Stimulated activated CD4-positive, alpha-beta T cell treated with anti-CD3 and anti-CD28 coated beads, TNF-alpha, amount 100 ng/mL, for 48 hours (primary cell): ENCODE measurements around the gene ABCB9.

Experiments
- DNase-seq, 3 donors: peaks; one replicate each; pipeline ENCODE4 v3.0.0-alpha.2; 2020; ENCODE audit warnings: low read depth in 3 of 3

ABCB9 gene

DNA sequence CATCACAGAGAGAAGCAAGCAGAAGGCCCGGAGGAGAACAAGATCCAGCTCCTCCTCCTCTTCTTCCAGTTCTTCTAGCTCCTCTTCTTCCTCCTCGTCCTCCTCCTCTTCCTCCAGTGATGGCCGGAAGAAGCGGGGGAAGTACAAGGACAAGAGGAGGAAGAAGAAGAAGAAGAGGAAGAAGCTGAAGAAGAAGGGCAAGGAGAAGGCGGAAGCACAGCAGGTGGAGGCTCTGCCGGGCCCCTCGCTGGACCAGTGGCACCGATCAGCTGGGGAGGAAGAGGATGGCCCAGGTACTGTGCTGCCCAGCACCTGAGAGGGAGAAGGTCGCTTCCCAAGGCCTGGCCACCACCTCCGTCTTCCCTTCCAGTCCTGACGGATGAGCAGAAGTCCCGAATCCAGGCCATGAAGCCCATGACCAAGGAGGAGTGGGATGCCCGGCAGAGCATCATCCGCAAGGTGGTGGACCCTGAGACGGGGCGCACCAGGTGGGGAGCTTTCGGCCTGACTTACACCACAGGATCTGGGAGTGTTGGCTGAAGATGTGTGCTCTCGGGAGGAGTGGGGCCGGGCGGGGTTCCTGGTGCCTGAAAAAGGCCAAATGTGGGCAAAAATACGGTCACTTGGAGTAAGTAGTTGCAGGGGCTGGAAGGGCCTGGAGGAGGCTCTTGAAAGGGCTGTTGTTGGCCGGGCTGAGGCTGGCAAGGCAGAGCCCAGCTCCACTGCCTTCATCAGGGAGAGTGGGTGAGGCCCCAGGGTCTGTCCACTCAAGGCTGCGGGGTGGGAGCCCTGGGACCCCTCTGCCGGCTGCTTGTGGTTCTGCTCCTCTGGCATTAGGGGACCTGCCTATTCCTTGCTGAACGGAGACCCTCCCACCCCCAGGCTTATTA, 15.6 kb upstream of the ABCB9 start:
- no peak for DNase-seq

DNA sequence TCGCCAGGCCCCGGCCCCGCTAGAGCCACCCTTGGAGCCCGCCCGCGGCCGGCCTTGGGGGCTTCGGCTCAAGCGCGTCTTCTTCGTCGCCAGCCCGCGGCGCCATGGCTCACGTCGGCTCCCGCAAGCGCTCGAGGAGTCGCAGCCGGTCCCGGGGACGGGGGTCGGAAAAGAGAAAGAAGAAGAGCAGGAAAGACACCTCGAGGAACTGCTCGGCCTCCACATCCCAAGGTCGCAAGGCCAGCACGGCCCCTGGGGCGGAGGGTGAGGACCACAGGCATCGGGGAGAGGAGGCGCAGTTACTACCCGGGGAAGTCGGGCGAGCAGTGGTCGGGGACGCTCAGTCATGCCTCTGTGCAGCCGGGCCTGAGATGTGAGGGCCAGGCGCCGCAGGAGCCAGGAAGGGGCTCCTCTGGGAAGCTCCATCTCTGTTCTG, 14.8 kb upstream of the ABCB9 start:
- no peak for DNase-seq

DNA sequence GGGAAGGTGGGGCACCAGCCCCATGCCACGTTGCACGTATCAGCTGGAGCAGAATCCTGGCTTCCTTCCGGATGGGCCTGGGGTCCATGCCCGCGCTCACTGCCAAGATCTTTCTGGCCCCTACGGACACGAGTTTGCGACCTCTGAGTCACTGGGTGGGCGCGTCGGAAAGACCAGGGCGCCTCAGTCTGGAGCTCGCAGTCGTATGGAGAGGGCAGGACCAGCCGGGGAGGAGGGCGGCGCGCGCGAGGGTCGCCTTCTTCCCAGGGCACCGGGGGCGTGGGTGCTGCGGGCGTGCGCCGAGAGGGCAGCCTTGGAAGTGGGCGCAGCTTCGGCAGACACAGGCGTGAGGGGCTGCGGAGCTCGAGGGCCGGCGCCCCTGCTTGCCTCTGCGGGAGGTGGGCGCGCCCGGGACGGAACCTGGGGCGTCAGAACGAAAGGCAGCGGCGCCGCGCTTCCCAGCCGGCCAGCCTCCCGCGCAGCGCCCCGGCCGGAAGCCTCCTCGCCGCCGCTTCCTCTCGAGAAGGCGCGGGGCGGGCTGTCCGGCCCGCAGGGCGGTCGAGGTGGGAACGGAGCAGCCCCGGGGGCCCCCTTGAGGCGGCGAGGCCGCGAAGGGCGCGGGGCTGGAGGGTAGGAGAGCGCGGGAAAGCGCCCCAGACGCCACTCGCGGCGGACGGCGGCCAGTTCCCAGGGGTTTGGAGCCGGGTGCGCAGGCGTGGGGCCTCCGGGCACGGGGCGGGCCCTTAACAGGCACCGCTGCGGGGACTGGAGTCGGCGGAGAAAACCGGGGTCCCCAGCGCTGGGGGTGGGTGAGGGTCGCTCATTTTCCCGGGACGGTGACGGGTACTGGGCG, 14.1 kb upstream of the ABCB9 start, which contains the start of gene ARL6IP4:
Gene ARL6IP4, plus strand, starts transcription at position 499 of the 853 bp plus-strand sequence. CDS start 459 bp downstream, outside the sequence.
- DNase-seq = peak; percentile 35 to 63 (median 39)

DNA sequence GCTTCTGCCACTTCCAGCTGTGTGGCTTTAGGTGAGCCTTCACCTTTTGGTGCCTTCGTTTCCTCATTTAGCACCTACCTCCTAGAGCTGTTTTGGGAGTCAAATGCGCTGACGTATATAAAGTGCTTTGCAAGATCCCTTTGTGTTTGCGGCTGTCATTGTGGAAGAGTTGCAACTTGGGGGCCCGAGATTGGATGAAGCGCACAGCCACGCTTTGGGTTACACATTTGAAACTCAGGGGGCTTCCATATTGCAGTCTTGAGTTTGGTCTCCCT, 13.6 kb upstream of the ABCB9 start:
- DNase-seq = no peak

DNA sequence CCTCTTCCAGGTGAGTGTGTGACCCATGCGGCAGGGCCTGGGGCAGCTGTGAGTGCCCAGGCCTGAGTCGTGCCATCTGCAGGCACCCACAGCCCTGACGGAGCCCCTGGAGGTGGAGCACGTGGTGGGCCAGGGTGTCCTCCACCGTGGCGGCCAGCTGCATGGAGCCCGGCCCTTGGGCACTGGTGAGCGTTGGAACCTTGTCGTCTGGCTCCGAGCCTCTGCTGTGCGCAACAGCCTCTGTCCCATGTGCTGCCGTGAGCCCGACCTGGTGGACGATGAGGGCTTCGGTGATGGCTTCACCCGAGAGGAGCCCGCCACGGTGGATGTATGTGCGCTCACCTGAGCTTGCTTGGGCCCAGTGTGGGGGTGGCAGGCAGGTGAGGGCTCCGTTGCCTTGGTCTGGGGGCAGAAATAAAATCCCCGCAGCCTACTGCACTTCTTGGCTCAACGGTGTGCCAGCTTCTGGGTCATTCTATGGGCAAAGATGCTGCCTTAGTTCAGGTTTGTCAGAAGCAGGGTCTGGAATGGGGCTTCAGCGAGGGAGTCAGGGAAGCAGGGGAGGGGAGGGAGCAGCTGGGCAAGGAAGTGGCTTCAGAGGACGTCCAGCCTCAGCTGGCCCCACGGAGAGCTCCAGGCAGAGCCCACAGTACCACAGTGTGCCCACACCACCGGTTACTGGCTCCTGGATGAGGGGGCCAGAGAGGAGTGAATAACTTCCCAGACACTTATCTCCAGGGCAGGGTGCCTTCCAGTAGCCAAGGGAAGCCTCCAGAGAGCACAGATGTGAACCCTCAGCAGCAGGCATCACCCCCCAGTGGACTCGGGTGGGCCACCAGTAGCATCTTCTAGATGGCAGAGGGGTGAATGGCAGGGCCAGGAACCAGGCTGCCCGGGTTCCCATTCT, 13.0 kb upstream of the ABCB9 start:
- DNase-seq = no peak

DNA sequence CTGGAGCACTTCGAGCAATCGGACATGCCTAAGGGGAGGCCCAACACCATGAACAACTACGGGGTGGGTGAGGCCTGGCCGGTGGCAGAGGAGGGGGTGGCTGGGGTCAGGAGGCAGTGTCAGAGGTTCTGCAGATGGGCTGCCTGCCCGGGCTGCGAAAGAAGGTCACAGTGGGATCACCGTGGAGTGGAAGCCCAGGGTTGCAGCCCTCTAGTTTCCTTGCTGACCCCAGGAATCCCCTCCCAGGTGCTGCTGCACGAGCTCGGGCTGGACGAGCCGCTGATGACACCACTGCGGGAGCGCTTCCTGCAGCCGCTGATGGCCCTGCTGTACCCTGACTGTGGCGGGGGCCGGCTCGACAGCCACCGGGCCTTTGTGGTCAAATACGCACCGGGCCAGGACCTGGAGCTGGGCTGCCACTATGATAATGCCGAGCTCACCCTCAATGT, 12.3 kb upstream of the ABCB9 start:
- no peak for DNase-seq

DNA sequence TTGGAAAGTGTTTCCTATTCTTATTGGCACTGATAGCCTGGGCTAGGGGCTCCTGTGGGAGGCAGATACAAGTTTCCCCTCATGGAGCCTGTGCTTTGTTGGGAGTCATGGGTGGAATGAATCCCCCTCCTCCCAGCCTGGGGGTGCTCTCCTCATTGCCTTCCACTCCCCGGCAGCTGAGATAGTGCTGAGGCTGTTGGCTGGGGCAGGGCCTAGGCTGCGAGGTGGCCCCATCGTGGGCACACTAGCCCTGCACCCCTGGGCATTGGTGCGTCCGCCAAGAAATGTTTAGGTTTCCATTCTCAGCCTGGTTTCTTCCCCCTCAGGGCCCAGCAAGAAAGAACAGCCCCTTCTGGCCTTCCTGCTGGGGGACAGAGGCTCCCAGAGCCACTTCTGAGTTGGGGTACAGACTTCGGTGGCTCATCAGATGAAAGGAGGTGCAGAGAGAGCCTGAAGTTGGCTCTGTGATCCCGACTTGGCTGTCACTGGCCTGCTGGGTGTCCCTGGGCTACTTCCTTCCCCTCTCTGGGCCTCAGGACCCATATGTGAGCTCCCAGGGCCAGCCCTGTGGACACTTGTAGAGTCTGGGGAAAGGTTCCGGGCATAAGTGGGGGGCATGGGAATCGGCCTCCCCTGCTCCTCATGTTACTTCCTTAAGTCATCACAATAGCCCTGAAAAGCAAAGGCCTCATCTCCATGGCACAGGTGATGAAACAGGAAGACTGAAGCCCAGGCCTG, 11.6 kb upstream of the ABCB9 start:
- DNase-seq = no peak

DNA sequence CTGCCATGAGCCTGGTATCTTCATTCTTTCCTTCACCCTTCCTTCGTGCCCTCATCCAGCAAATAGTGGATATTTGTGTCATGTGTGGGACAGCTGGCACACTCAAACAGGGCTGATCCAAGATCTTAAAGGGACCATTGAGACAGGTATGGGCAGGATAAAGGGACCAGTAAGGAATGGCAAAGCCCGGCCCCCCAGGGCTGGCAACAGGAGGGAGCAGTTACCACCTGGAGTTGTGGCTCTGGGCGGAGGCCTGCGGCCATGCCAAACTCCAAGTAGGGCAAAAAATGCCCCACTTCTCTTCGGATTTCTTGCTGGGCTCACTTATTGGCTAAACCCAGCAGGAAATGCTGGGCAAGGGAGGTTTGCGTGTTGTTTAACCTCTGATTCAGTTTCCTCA, 10.9 kb upstream of the ABCB9 start:
- DNase-seq = no peak

DNA sequence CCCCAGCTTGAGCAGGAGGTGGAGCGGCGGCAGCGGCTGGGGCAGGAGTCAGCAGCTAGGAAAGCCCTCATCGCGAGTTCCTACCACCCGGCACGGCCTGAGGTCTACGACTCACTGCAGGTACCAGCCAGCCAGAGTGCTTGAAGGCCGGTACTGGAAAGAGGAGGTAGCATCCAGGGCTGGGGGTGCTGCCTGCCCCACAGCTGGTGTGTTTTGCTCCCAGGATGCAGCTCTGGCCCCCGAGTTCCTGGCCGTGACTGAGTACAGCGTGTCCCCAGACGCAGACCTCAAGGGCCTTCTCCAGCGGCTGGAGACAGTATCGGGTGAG, 10.3 kb upstream of the ABCB9 start:
- DNase-seq = no peak

DNA sequence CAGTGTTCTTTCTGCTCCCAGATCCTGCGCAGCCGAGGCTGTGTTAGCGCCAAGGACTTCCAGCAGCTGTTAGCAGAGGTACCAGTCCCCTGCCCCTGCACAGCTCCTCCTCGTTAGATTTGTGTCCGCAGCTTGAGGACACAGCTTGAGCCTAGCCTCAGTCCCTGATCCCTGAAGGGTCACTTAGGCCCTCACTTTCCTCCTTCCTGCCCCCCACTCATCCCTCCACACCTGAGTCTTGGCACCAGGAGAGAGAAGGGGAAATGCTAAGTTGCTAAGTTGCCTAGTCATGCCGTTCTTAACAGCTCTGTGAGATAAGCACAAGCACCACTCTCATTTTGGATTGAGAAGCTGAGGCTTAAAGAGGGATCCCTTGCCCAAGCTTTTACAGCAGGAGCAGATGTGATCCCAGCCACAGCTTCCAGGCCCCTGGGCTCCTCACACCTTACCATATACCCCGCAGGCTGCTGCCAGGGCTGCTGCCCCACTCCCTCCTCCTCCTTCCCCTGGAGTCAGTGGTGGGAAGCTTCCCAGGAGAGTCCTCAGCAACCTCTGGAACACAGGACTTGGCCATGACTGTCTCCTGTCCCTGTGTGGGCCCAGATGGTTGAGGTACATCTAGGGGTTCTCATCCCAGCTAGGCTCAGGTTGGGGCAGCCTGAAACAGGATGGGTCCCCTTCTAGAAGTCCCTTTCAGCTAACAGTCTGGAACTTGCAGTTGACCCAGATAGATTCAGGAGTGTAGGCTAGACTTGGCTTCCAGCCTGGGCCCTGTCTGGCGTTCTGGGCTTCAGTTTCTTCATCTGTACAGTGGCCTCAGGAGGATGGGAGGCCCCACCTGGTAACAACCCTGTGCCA, 9.8 kb upstream of the ABCB9 start:
- DNase-seq = no peak

DNA sequence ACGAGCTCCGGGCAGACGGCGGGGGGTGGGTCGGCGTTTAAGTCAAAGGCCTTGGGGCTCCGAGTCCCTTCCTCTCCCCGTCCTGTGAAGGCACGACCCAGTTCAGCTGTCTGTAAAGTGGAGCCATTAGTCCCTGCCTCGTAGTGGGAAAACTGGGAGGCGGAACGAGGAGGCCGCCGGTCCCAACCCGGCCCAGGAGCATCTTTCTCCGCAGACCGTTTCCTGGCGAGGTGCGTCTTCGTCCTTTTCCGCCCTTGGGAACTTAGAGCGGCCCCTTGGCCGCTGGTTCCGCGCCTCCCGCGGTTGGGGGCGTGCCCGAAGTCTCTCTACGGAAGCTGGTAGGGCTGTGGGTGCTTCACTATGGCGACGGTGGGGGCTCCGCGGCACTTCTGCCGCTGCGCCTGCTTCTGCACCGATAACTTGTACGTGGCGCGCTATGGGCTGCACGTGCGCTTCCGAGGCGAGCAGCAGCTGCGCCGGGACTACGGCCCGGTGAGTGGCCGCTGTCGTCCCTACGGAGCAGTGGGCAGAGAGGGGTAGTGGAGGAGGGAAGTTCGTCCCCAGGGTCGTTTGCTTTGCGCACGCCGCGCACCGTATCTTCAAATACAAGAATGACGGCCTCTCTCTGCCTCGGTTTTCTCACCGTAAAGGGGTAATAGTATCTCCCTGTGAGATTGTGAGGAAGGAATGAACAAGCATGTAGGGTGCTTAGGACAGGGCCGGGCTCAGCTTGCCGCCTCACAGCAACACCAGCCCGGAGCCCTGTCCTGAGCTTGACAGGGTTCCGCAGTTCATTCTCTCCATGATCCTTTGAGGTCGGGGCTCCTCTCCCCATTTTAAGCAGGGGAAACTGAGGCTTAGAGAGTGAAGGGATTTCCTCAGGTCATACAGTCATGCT, 8.9 kb upstream of the ABCB9 start, which contains the start of gene OGFOD2:
Gene OGFOD2, plus strand, starts transcription at position 353 of the 898 bp plus-strand sequence. Its CDS starts 8 bp downstream, at position 361.
- peak; percentile 88 to 92 (median 91) for DNase-seq

DNA sequence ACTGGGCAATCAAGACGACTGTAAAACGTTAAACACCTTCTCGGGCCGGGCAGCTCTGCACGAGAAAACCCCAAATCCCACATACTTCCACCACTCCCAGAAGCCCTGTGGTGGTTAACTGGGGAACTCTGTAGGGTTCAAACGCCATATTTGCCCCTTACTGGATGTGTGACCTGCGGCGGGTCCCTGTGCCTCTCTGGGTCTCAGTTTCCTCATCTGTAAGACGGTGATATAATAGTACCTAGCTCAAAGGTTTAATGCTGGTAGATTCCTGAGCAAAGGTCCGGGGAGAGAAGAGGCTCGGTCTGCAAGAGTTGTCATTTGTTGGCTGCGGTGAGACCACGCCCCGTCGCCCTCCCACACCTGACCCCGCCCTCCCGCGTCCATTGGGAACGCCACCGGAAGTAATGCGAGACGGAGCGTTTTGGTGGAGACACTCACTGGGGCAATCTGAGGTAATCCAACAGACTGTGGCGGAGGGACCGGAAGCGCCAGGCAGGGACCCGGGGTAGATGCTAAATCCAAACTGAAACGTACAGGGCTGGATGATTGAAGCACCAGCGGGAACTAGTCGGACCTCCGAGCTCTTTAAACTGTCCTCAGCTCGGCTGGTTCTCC, 8.1 kb upstream of the ABCB9 start:
- DNase-seq = peak; percentile 98

DNA sequence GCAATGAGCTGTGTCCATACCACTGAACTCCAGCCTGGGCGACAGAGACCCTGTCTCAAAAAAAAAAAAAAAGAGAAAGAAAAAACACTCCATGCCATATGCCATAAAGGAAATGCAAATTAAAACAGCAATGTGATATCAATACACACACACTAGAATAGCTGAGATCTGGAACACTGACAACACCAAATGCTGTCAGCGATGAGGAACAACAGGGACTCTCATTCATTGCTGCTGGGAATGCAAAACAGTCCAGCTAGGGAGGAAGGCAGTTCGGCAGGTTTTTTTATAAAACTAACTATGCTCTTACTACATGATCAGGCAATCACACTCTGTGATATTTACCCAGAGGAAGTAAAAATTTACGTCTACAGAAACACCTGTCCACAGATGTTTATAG, 3.4 kb upstream of the ABCB9 start:
- DNase-seq = no peak

DNA sequence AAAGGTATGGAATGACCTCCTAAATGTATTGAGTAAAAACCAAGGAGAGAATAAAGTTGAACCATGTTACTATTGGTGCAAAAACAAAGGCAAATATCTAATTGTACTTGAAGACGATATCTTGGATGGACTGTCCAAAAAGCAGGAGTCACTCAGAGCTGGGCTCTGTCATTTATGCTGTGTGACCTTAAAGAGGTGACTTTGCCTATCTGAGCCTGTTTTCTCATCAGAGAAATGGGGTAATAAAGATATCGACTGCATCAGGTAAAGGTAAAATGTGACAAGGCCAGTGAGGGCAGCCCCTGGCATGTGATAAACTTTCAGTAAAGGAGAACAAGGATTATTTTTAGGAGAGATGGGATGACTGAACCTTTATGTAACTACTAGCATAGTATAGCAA, 1.8 kb upstream of the ABCB9 start:
- DNase-seq = no peak

DNA sequence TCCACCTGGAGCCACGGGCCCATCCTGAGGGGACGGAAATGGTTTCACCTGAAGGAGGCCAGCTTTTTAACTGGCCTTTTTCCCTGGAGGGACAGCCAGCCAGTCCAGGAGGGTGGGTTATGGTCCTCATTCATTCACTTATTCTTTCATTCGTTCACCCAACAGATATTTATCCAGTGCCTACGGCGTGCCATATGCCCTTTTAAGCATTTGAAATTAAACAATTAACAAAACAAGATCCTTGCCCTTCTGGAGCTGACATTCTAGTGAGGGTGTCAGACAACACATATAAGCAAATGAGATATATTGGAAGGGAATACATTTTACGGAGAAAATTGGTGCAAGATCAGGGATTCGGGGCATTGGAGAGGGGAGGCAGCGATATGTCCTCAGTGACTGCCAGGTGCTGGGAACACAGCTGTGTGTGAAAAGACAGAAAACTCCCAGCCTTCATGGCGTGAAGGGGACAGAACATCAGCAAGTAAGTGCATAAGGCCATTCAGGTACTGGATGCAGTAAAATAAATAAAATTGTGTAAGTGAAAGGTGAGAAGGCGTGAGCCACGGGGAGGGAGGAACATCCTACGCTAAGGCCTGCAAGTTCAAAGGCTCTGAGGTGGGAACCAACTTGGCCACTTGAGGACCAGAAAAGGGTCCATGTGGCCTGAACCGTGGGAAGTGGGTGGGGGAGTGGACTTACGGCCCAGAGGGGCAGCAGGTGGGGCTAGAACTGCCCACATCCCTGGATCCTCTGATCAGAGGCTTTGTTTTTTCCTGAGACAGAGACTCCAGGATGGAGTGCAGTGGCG, 684 bp upstream of the ABCB9 start:
- DNase-seq = no peak

DNA sequence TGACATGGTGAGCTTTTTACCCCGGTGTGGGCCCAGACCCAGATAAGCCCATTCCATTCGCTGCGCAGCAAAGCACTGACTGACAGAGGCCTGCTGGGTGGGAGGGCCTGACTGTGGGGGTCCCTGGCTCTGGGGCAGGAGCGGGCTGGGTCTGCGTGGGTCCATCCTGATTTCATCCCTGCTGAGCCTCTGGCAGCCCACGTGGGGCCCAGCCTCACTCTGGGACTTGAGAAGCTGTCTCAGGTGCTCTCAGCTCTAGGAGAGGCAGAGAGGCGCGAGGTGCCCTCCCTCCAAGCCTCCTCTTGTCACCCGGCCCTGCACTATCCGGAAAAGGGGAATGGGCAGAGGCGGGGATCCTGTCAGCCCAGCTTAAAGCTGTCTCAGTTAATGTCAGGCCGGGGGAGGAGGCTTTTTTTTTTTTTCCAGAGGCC, 927 bp downstream of the ABCB9 start:
- DNase-seq = no peak

DNA sequence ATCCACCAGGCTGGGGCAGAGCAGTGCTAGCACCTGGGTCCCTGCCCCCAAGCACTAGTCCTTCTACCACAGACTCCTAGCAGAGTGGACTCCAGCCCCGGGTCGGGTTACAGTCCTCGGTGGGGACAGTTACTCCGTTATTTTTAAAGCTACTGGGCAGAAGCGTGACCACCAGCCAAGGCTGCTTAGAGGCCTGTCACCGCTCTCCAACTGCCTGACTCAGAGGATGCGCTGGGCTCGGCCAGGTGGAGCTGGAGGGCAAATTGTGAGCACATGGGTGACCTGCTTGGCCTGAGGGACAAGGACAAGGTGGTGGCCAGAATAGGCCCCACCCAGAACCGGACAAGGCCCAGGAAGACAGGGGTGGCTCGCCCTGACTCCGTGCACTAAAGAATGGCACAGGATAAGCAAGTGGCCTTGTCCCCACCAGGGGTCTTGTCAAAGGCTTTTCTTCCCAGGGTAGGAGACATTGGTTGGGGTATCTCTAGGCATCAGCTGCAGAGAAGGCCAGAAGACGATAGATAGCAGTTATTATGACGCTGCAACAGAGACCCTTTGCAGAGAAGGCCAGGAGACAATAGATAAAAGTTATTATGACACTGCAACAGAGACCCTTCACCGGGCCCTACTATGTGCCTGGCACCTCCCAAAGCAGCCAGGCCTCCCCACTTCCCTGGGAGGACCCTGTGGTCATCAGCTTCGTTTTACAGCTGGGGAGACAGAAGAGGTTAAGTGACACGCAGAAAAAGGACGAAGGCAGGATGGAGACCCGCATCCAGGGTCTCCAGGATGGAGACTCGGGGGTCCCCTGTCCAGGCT, 1.6 kb downstream of the ABCB9 start:
- no peak for DNase-seq
